GM21786 (cell line): ENCODE results near the gene PRR12.
A peak's percentile ranks its signal among the peaks of the same experiment; 100 is the strongest.
"Not testable (repeated sequence)": the region's sequence is repeated elsewhere in the genome, so short reads cannot be mapped to it uniquely, and the experiment has no call there.

Experiments used
- ATAC-seq: cut with Tn5 transposase; IDR thresholded peaks from one replicate; pipeline ENCODE4 v1.9.1; 2021; ENCODE audit not compliant: unreplicated experiment

PRR12 gene

DNA sequence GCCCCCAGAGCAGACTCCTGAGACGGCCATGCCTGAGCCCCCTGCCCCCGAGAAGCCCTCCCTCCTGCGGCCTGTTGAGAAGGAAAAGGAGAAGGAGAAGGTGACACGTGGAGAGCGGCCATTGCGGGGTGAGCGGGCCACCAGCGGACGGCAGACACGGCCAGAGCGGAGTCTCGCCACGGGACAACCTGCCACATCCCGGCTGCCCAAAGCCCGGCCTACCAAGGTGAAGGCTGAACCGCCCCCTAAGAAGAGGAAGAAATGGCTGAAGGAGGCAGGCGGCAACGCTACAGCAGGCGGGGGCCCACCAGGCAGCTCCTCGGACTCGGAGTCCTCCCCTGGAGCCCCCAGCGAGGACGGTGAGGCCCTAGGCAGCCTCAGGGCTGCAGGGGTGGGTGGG, 24.9 kb downstream of the PRR12 start:
- ATAC-seq = no peak

DNA sequence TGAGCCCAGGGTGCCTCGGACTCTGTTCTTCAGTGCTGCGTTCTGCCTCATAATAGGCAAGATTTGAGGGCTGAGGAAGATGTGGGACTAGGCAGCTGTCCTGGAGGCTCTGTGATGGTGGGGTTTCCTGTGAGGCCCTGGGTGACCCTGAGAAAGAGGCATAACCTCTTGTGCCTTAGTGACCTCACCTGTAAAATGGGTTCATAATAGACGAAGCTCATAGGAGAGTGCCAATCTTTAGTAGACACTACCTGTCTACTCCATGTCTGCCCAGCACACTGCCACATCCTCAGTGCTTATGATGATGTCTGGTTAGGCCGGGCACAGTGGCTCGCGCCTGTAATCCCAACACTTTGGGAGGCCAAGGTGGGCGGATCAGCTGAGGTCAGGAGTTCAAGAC, 25.6 kb downstream of the PRR12 start:
- ATAC-seq = no peak

DNA sequence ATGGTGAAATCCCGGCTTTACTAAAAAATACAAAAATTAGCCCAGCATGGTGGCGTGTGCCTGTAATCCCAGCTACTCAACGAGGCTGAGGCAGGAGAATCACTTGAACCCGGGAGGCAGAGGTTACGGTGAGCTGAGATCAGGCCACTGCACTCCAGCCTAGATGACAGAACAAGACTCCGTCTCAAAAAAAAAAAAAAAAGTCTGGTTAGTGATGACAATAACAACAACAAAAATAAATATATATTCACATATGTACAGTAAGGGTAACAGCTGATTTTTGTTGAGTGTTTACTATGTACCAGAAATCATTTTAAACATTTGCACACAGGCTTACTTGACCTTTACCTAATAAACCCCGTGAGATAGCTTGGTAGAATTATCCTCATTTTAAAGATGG, 26.0 kb downstream of the PRR12 start:
- ATAC-seq = no peak

DNA sequence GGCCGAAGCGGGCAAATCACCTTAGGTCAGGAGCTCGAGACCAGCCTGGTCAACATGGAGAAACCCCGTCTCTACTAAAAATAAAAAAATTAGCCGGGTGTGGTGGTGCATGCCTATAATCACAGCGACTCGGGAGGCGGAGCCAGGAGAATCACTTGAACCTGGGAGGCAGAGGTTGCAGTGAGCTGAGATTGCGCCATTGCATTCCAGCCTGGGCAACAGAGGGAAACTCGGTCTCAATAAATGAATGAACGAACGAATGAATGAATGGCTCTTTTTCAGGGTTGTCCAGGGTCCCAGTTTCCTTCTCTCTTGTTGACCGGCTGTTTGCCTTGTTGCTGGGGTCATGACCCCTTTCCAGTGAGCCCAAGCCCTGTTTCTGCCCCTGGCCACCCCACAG, 26.9 kb downstream of the PRR12 start:
- not testable (repeated sequence) for ATAC-seq

- no peak for ATAC-seq
Measured at GRCh38 chr19:49624967-49625910, 34.3 kb downstream of the PRR12 start.

DNA sequence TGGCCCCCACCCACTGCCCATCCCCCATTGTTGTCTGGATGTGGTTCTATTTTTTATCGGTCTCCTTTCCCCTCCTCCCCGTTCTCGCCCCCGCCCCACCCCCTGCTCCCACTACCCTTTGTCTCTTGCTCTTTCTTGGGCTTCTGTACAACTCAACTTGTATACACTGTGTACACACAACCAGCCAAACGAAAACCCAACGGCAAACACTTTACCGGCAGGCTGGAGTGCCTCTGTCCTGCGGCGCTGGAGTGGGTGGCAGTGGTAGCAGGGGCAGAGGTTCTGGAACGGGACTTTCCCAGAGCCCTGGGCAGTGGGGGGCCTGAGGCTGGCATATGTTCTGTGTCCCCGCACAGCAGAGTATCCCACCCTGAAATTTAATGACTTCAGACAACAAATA, 35.2 kb downstream of the PRR12 start:
- ATAC-seq = no peak

DNA sequence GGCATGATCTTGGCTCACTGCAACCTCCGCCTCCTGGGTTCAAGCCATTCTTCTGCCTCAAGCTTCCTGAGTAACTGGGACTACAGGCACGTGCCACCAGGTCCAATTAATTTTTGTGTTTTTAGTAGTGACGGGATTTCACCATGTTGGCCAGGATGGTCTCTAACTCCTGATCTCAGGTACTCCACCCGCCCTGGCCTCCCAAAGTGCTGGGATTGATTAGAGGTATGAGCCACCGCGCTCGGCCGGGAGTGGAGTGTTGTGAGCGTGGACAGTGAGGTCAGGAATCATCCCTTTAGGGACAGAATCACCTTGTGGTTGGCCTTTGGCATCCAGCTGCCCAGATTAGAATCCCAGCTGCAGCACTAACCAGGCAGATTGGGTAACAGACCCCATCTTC, 38.7 kb downstream of the PRR12 start:
- no peak for ATAC-seq

- ATAC-seq = no peak
Measured at GRCh38 chr19:49631014-49631588, 40.1 kb downstream of the PRR12 start.

DNA sequence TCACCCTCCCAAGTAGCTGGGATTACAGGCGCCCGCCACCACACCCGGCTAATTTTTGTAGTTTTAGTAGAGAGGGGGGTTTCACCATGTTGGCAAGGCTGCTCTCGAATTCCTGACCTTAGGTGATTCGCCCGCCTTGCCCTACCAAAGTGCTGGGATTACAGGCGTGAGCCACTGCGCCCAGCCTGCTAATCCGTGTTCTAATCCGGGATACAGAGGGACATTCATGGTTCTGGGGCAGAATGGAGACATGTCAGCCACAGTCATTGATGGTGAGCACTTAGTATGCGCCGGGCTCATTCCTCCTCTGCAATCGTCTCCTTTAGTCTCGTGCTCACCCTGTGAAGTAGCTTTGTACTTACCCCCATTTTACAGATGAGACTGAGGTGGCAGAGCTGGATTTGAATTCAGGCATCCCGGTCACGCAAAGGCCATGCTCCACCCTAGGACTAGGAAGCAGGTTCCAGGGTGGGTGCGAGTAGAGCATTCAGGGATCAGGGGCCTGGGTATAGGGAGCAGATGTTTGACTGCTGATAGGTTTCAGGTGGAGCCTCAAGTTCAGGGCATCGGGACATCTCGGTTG, 40.7 kb downstream of the PRR12 start:
- no peak for ATAC-seq

GRCh38 chr19:49632576-49632975, 41.6 kb downstream of the PRR12 start:
- ATAC-seq = no peak

DNA sequence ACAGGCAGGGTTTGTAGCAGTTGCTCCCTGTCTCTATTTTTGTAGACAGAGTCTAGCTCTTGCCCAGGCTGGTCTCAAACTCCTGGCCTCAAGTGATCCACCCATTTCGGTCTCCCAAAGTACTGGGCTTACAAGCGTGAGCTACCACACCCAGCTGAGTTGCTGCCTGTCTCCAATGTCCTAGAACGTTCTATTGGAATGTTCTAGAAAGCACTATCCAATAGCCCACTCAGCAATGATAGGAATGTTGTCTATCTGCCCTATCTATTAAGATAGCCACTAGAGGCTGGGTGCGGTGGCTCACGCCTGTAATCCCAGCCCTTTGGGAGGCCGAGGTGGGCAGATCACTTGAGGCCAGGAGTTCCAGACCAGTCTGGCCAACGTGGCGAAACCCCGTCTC, 42.3 kb downstream of the PRR12 start:
- ATAC-seq = not testable (repeated sequence)

DNA sequence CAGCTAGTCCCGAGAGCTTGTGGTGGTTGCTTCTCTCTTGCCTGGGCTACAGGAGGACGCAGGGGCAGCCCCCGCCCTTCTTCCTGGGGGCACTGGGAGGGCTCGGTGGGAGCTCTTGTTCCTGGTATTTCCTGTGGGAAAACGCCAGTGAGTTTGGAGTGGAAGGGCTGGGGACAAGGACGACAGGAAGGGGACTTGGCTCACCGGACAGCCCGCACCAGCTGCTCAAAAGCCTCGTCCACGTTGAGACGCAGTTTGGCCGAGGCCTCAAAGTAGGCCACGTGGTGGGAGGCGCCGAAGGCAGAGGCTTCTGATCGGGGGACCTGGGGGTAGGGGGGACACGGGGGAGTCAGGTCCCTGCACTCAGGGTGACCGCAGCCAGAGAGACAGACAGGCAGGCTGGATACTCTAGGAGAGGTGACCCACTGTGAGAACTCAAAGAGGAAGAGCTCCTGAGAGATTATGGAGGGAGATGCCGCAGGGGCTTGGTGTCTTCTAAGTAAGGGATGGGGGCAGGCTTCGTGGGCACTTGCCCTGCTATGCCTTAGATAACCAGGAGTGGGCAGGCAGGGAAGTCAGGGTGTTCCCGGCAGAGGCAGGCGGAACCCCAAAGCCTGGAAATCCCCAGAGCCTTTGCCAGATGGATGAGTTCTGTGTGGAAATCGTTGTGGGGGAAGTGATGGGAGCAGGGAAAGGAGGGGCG, 44.7 kb downstream of the PRR12 start:
- no peak for ATAC-seq

GRCh38 chr19:49636233-49636932, 45.4 kb downstream of the PRR12 start:
- ATAC-seq = no peak

DNA sequence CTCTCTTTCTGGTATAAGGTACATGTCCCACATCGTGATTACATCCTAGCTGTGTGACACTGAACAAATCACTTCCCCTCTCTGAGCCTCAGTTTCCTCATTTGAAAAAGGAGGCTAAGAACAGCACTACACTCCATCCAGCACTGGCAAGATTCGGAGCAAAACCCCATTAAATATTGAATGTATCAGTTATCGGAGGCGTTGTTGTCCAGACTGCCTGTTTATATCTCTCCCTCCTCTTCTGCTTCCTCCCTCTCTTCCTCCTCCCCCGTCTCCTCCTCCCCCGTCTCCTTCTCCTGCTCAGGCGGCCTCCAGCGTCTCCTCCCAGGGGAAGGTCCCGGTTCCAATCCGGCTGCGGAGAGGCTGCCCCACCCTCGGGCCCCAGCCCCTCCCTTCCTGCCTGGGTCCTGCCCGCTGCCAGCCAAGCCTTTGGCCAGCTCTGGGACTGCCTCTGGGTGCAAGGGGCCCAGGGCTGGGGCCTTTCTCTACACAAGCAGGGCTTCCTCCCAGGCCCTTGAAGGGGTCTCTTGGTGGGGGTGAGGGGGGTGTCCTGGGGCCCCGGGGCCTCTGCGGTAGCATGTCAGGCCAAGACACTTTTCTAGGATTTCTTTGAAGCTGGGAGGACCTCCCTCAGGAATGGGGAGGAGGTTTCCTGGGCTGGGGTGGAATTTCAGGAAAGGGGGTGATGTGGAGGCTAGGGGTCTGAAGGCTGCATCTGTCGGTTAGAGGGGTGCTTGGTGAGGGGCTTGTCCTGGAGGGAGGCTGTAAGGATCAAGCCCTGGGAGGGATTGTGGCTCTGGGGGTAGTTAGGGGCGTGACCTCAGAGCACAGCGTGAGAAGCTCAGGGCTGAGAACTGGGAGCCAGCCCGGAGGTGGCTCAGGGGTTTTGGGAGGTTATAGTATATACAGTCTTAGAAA, 47.1 kb downstream of the PRR12 start:
- no peak for ATAC-seq

DNA sequence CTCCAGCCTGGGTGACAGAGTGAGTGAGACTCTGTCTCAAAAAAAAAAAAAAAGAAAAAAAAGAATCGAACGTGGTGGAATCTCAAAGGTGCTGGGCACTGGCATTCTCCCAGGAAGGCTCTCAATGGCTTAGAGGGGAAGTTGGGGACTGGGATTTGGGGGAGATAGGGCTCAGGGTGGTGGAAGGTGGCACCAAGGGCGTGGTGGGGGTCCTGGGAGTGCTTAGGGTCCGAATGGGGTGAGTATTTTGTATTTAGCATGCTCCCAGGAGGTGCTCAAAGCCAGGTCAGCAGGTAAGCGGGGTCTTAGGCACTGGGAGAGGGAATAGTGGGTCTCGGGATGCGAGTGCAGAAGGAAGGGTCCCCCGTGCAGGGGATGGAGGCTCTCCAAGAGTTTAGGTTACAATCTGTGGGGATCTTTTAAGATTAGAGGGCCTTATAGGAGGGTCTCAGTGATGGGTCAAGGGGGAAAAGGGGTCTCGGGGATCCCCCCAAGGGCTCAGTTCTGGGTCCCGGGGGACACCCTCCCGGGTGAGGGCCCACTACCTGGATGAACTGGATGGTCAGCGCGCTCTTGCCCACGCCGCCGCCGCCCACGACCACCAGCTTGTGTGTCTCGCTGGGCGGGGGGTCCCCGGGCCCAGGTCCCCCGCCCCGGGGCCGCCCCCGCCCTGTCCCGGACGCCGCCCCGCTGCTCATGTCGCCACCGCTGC, 48.6 kb downstream of the PRR12 start:
- ATAC-seq = no peak

DNA sequence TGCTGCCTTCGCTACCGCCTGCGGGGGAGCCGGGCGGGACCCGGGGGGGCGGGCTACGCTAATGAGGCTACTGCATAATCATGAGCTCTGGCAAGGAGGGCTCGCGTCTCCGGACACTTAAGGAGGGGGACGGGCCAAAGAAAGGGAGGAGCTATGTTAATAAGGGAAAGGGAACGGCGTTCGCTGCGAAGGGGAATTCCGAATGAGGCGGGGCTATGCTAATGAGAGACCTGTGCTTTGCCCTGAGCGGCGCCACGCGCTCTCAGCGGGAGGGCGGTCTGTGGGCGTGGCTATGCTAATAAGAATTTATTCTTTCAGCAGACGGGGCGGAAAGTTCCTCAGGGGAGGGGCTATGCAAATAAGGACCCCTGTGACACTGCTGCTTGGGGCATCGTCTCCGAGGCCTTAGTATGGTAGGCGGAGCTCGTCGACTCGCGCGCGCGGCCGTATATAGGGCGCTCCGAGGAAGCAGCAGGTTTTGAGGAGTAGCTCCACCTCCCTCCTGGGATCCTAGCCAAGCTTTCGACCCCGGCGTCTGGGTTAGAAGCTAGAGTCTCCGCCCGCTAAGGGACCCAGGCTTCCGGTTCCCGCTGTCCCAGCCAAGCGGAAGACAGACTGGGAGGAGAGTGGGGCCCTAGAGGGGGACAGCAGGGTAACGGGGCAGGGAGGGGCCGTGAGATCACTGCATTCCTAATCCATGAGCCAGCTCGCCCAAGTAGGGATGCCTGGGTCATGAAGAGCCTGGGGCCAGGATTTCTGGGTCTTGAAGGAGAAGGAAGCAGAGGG, 49.3 kb downstream of the PRR12 start, which contains the start of gene RRAS:
TSS of gene RRAS (minus strand) at position 31 of the 786 bp plus-strand sequence. CDS start 45 bp downstream, outside the sequence.
- ATAC-seq = peak; percentile 59

DNA sequence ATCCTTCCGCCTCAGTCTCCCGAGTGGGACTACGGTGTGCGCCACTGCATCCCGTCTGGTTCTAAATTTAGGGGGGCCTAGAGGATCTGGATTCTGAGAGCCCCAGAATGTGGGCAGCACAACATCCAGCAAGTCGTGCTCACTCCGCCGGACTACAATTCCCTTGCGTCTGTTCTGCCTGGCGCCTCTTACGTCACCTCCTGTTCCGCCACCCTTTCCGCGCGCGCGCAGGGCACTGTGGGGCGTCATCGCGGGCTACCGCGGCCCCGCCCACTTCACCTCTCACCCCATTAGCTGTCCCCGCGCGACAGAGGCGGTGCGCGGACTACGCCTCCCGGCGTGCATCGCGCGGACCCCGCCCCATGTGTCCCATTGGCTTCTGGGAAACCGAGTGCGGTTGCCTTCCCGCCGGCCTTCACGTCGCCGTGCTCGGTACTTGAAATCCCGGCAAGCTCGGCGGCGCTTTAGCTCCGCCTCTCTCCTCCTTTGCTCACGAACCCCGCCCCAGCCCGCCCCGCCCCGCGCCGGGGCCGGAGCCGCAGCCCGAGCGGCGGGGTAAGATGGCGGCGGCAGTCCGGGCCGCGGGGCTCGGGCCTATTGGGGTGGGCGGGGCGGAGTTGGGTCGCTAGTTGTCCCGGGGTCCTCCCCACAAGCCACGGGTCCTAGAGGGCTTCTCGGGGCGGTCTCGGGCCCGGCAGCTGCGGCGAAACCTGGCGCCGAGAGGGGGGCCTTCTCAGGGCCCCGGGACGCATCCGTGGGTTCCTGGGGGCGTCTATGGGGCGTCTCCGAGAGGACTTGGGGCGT, 50.9 kb downstream of the PRR12 start, which contains the start of gene SCAF1:
TSS of gene SCAF1 (plus strand) at position 522 of the 804 bp plus-strand sequence. CDS start 2,818 bp downstream, outside the sequence.
- peak; percentile 47 for ATAC-seq
